Measurements from ENCODE around the gene LILRB5.
"Not testable (repeated sequence)": the region's sequence is repeated elsewhere in the genome, so short reads cannot be mapped to it uniquely, and the experiment has no call there.

Gene LILRB5

DNA sequence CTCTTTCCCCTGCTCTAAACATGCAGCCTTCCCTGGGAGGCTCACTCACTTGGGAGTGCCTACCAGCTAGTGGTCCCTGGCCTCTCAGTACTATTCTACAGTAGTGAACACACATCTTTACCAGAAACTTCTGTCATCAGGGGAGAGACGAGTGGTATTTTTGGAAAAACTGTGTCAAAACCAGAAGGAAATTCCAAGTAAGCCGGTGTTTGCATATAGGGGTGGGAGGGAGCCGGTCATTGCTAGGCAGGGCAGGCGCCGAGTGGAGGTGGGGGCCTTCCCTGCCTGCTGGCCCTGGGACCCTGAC lies 49.4 kb downstream of the LILRB5 start:
- Histone ChIP-seq H3K36me3 (replicated peaks) (peaks cover 61% of the 10 kb centered on the region), H3K27ac (no peak overlapping the region), H3K4me3 (ENCODE audit: low read depth, low read length) (no peak overlapping the region), H3K27me3 (replicated peaks) (no peaks in the 10 kb centered on the region)
- in situ Hi-C loops (cut with HindIII; ENCODE audit: low pct_ligation_motif_present, low sequenced_read_pairs): no loop called here
- DNase-seq: no peak
- TF ChIP-seq, protein P1, sequence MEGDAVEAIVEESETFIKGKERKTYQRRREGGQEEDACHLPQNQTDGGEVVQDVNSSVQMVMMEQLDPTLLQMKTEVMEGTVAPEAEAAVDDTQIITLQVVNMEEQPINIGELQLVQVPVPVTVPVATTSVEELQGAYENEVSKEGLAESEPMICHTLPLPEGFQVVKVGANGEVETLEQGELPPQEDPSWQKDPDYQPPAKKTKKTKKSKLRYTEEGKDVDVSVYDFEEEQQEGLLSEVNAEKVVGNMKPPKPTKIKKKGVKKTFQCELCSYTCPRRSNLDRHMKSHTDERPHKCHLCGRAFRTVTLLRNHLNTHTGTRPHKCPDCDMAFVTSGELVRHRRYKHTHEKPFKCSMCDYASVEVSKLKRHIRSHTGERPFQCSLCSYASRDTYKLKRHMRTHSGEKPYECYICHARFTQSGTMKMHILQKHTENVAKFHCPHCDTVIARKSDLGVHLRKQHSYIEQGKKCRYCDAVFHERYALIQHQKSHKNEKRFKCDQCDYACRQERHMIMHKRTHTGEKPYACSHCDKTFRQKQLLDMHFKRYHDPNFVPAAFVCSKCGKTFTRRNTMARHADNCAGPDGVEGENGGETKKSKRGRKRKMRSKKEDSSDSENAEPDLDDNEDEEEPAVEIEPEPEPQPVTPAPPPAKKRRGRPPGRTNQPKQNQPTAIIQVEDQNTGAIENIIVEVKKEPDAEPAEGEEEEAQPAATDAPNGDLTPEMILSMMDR (IDR thresholded peaks at IDR 0.05; ENCODE audit: low read depth, low read length, missing control alignments): no peak

DNA sequence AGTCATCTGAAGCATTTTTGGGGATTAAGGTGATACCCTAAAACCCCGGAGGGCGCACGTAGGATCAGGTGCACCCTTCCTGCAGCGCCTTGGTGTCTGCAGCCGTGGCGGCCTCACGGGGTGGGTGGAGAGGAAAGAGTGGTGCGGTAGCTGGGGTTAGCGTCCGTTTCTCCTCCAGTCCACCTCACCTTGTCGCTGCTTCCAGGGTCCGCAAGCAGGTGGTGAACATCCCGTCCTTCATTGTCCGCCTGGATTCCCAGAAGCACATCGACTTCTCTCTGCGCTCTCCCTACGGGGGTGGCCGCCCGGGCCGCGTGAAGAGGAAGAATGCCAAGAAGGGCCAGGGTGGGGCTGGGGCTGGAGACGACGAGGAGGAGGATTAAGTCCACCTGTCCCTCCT lies 49.9 kb downstream of the LILRB5 start:
- H3K27ac ChIP-seq; in situ Hi-C loops (cut with HindIII; ENCODE audit: low pct_ligation_motif_present, low sequenced_read_pairs); H3K4me3 ChIP-seq (ENCODE audit: low read depth, low read length); H3K27me3 ChIP-seq (replicated peaks); DNase-seq: not testable (repeated sequence)
- peaks cover 66% of the 10 kb centered on the region for H3K36me3 ChIP-seq (replicated peaks)

DNA sequence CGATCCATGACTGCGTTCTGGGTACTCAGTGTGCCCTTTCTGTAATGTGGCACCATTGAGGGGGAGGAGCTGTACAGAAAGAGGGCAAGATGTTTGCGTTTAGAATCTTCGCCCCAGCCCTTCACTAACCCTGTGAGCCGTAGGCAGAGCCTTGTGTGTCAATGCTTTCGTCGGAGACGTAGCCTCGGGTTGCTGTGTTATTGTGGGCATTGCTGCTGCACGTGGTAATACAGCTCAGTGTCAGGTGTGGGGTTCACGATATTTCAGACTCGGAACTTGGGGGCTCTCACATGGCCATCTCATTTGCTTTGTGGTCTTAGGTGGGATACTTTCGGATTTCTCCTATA lies 50.3 kb downstream of the LILRB5 start:
- Histone ChIP-seq H3K27ac (no peak overlapping the region), H3K27me3 (replicated peaks) (no peaks in the 10 kb centered on the region), H3K36me3 (replicated peaks) (peaks cover 70% of the 10 kb centered on the region), H3K4me3 (ENCODE audit: low read depth, low read length) (no peak overlapping the region)
- in situ Hi-C loops (cut with HindIII; ENCODE audit: low pct_ligation_motif_present, low sequenced_read_pairs): no loop called here
- TF ChIP-seq, protein P1 (IDR thresholded peaks at IDR 0.05; ENCODE audit: low read depth, low read length, missing control alignments): no peak
- DNase-seq: no peak

DNA sequence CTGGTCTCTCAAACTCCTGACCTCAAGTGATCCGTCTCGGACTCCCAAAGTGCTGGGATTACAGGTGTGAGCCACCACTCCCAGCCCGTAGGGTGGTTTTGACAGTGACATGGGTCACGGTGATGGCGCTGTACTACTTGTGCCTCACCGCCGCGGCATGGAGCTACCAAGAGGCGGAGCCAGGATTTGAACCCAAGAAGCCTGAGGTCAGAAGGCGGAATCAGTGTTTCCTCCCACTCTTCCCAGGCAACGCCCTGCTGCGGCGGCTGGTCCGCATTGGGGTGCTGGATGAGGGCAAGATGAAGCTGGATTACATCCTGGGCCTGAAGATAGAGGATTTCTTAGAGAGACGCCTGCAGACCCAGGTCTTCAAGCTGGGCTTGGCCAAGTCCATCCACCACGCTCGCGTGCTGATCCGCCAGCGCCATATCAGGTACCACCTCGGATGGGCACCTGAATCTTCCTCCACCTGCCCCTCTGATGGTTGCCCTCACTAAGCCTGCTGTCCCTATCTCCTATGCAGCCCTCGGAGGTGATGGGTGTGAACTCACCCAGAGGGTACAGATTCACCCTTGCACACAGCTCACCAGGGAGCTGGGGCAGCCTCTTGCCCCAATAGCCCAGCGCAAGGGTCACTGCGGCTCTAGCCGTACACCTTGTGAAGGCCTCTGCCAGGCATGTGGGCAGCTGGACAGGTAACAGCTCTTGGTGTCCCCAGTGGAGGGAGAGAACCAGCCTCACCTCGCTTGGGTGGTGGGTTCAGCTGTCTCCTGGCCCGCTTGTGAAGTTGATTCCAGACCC lies 50.8 kb downstream of the LILRB5 start:
- DNase-seq: no peak
- H3K27me3 ChIP-seq (replicated peaks): no peaks in the 10 kb centered on the region
- H3K4me3 ChIP-seq (ENCODE audit: low read depth, low read length): no peak overlapping the region
- TF ChIP-seq, protein P1 (IDR thresholded peaks at IDR 0.05; ENCODE audit: low read depth, low read length, missing control alignments): no peak
- in situ Hi-C loops (cut with HindIII; ENCODE audit: low pct_ligation_motif_present, low sequenced_read_pairs): no loop called here
- no peak overlapping the region for H3K27ac ChIP-seq
- H3K36me3 ChIP-seq (replicated peaks): peaks cover 75% of the 10 kb centered on the region

DNA sequence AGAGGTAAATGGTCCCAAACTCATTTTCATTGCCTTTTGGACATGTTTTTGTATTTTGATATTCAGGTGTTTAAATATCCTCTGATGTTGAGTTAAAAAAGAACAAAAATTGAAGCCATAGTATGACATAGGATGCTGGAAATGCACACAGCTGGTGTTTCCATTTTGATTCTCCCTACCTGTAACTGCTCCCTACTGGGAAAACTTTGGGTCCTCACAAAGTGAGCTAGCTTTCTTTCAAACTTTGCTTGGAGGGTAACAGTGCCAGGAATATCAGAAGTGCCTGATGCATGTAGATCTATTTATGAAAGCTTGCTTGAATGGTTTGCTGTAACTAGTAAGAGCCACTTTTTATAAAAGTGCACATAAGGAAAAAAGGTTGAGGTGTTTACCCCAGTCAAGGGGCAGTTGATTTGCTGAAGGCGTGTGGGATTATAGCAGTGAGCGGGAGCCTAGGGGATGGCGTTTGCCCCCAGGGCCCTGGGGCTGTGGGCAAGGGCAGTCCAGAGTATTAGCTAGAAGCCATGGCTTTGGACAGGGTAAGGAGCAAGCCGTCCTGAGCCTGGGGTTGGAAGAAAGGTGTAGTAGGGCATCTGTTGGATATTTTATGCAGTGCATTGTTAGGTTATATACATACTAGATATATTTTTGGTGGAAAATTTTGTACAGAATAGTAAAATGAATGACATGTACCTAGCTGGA lies 52.2 kb downstream of the LILRB5 start:
- H3K27me3 ChIP-seq (replicated peaks): no peaks in the 10 kb centered on the region
- no peak for DNase-seq
- TF ChIP-seq, protein P1 (IDR thresholded peaks at IDR 0.05; ENCODE audit: low read depth, low read length, missing control alignments): no peak
- peaks cover 77% of the 10 kb centered on the region for H3K36me3 ChIP-seq (replicated peaks)
- no peak overlapping the region for H3K27ac ChIP-seq
- in situ Hi-C loops (cut with HindIII; ENCODE audit: low pct_ligation_motif_present, low sequenced_read_pairs): no loop called here
- no peak overlapping the region for H3K4me3 ChIP-seq (ENCODE audit: low read depth, low read length)

GRCh38 chr19:54203151-54203611 lies 53.9 kb downstream of the LILRB5 start:
- Histone ChIP-seq H3K36me3 (replicated peaks) (peaks cover 71% of the 10 kb centered on the region), H3K4me3 (ENCODE audit: low read depth, low read length) (peak overlapping the region; percentile 15), H3K27me3 (replicated peaks) (no peaks in the 10 kb centered on the region), H3K27ac (no peak overlapping the region)
- TF ChIP-seq, protein P1 (IDR thresholded peaks at IDR 0.05; ENCODE audit: low read depth, low read length, missing control alignments): no peak
- DNase-seq: no peak
- in situ Hi-C loops (cut with HindIII; ENCODE audit: low pct_ligation_motif_present, low sequenced_read_pairs): no loop called here
